ENCODE data around the gene HDAC3.

DNA sequence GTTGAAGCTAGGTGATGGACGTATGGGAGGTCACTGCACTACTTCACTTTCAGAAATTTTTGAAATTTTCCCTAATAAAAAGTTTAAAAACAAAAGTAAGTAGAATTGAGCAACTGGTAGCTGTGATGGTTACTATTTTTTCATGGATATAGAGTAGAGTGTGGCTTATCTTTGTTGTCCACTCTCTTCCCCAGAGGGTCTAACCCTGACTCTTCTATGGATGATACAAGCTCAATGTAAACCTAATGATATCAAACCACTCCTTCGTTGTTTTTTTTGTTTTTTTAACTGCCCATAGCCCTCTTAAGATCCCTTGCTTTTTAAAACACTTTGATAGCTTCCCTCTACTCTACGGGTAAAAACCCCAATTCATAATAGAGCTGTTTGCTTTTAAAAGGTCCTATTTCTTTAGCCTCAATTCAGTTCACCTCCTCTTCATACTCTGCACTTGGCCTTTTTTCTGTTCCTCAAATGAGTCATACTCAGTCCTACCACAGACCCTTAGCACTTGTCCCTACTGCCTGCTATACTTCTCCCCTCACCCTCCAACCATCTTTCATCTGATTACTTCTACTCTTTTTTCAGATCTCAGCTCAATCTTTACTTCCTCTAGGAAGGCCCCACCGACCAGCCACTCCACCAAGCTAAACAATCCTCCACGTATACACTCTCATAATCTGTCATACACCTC lies 2.6 kb downstream of the HDAC3 start:
- no peak for TF ChIP-seq GATA3 (IDR thresholded peaks at IDR 0.05; ENCODE audit: low read depth, low read length)
- no peak for TF ChIP-seq GATA2 (IDR thresholded peaks at IDR 0.05; ENCODE audit: low read depth, low read length)

All from SH-SY5Y (cell line).